ENCODE measurements around the gene HNRNPK. TPM values are rescaled to one million over a fixed set of nuclear protein-coding genes. Genes with fewer than 3 reads are reported as not detected.
A peak's percentile ranks its signal among the peaks of the same experiment; 100 is the strongest.

Gene HNRNPK
- total and polyA plus RNA-seq, 2 of the 13 experiments (the other 11 are each of a cell fraction or from before 2014, with no cell fraction given) = 321 to 712 TPM

GRCh38 chr9:83934569-83935275, 45.3 kb downstream of the HNRNPK start:
- BruUV-seq (replicated peaks) = no TSS peak
- peak; percentile 26; the same call in 1 of the 3 replicates for ATAC-seq
- in situ Hi-C loops (cut with HindIII; ENCODE audit: extremely low pct_ligation_motif_present, low pct_unique_long_range_greater_than_20kb) = loop anchor here (5.0 kb wide), 2 partner anchors 238 to 328 kb away; no protein-coding TSS in a partner anchor
- no peak for TF ChIP-seq LRRFIP1 (CRISPR knock-in tag; conservative IDR thresholded peaks at IDR 0.05)
- no peak for TF ChIP-seq ESRRA (CRISPR knock-in tag; IDR thresholded peaks at IDR 0.05; ENCODE audit: low read depth)
- no peak for TF ChIP-seq CBX2 (IDR thresholded peaks at IDR 0.05; ENCODE audit: low read depth, low read length)
- no peak for TF ChIP-seq CBX2 (CRISPR knock-in tag; IDR thresholded peaks at IDR 0.05; ENCODE audit: low read depth)
- no peak for TF ChIP-seq ATRX (CRISPR knock-in tag; IDR thresholded peaks at IDR 0.05; ENCODE audit: borderline replicate concordance)
- TF ChIP-seq CEBPB (IDR thresholded peaks at IDR 0.05; ENCODE audit: borderline replicate concordance, low read depth, low read length) = peak; percentile 64; the same call in 1 of the 2 replicates
- Histone ChIP-seq H3K36me3 (replicated peaks in 1 of 2; ENCODE audit: control insufficient read depth in 1 of 2, insufficient read depth in 2 of 2, low read length in 2 of 2) (peaks cover 4 to 17% of the 10 kb centered on the region in 2 experiments; a peak in 4 of 5 replicates), H3K27me3 (ENCODE audit: control insufficient read depth in 1 of 2, insufficient read depth in 2 of 2, low read length in 2 of 2) (no peaks in the 10 kb centered on the region), H3K4me3 (replicated peaks in 1 of 3; ENCODE audit: insufficient read depth in 1 of 3, low read depth in 2 of 3, low read length in 3 of 3) (no peak overlapping the region), H4K20me1 (ENCODE audit: insufficient read depth, low read length) (no peaks in the 10 kb centered on the region), H3K4me2 (ENCODE audit: low read depth, low read length) (no peak overlapping the region), H3K27ac (ENCODE audit: extremely low read length, insufficient read depth, low read length) (no peak overlapping the region), H3K4me1 (ENCODE audit: insufficient read depth, low read length) (peaks cover 18% of the 10 kb centered on the region), H3K9me3 (ENCODE audit: low read length) (no peaks in the 10 kb centered on the region), H3K79me2 (ENCODE audit: insufficient read depth, low read length) (no peaks in the 10 kb centered on the region), H2AFZ (ENCODE audit: low read length) (no peak overlapping the region), H3K9ac (ENCODE audit: insufficient read depth, low read depth, low read length) (no peak overlapping the region)
- FAIRE-seq = no peak
- intact Hi-C loops (cut with micrococcal nuclease; ENCODE audit: unreplicated experiment) = no loop called here
- POLR2A ChIA-PET = interaction anchor here (1.1 kb wide), 1 partner anchor 21 kb away, joined by 3 read pairs; a partner anchor contains a TSS
- WGBS (ENCODE audit: low lambda C conversion rate) = 83% methylated on average over 5 of the region's 5 CpGs
- CTCF ChIA-PET (ENCODE audit: low intra/inter-chr PET ratio, low total read pairs) = no interaction called here
- no peak for DNase-seq (ENCODE audit: low spot score)

Data from HepG2 (cell line).